ENCODE data around the gene C16orf95.
"Not testable (repeated sequence)": the region's sequence is repeated elsewhere in the genome, so short reads cannot be mapped to it uniquely, and the experiment has no call there.

C16orf95 gene

GRCh38 chr16:87279094-87279658 is 38.0 kb downstream of the C16orf95 start:
- no peak for DNase-seq

- peak; percentile 4 for DNase-seq
Measured at GRCh38 chr16:87278191-87279093, 38.8 kb downstream of the C16orf95 start.

- DNase-seq = no peak
Measured at GRCh38 chr16:87276924-87277323, 40.3 kb downstream of the C16orf95 start.

- DNase-seq = no peak
Measured at GRCh38 chr16:87276091-87276701, 41.0 kb downstream of the C16orf95 start.

GRCh38 chr16:87274794-87275193 is 42.4 kb downstream of the C16orf95 start:
- no peak for DNase-seq

- DNase-seq = no peak
Measured at GRCh38 chr16:87273471-87274030, 43.6 kb downstream of the C16orf95 start.

- DNase-seq = no peak
Measured at GRCh38 chr16:87271256-87271655, 45.9 kb downstream of the C16orf95 start.

- no peak for DNase-seq
Measured at GRCh38 chr16:87267566-87267965, 49.6 kb downstream of the C16orf95 start.

- DNase-seq = no peak
Measured at GRCh38 chr16:87266846-87267245, 50.3 kb downstream of the C16orf95 start.

- DNase-seq = no peak
Measured at GRCh38 chr16:87265261-87265660, 51.9 kb downstream of the C16orf95 start.

GRCh38 chr16:87264634-87265033 is 52.6 kb downstream of the C16orf95 start:
- no peak for DNase-seq

- no peak for DNase-seq
Measured at GRCh38 chr16:87263418-87264052, 53.7 kb downstream of the C16orf95 start.

GRCh38 chr16:87259431-87259830 is 57.8 kb downstream of the C16orf95 start:
- no peak for DNase-seq

GRCh38 chr16:87258653-87259052 is 58.5 kb downstream of the C16orf95 start:
- DNase-seq = not testable (repeated sequence)

- DNase-seq = no peak
Measured at GRCh38 chr16:87255866-87256265, 61.3 kb downstream of the C16orf95 start.

- DNase-seq = no peak
Measured at GRCh38 chr16:87254734-87255133, 62.5 kb downstream of the C16orf95 start.

GRCh38 chr16:87254296-87254695 is 62.9 kb downstream of the C16orf95 start:
- DNase-seq = no peak

GRCh38 chr16:87253536-87253935 is 63.7 kb downstream of the C16orf95 start:
- DNase-seq = no peak
